B cell (primary cell): Measurements from ENCODE around the gene ESPNL. TPM values are rescaled to one million over a fixed set of nuclear protein-coding genes. Genes with fewer than 3 reads are reported as not detected.

ENCODE experiments used
- ATAC-seq: fragments of 200-7000 bp; cut with Tn5 transposase; one replicate; pipeline ENCODE4 v1.10.0; 2021; ENCODE audit warnings: low read depth, mild to moderate bottlenecking, moderate number of reproducible peaks, moderate library complexity
- CTCF ChIA-PET: fragments of 350-600 bp; sonication (Branson Sonifier 250); formaldehyde crosslinking; loops from one replicate; lab custom pipeline; 2021; ENCODE audit warnings: antibody characterized with exemption, inconsistent platforms; lab: Charles Lee
- POLR2A ChIA-PET: fragments of 350-600 bp; sonication (Branson Sonifier 250); formaldehyde crosslinking; loops from one replicate; lab custom pipeline; 2021; ENCODE audit warnings: antibody characterized with exemption; lab: Charles Lee
- DNase-seq: peaks from one replicate; pipeline ENCODE4 v3.0.0; 2013
- H2AFZ ChIP-seq: 2 replicates; pipeline ENCODE4 v1.6.1; 2012; ENCODE audit warnings: mild to moderate bottlenecking, low read depth, low read length; ENCODE audit not compliant: insufficient read depth, poor library complexity, severe bottlenecking
- H3K27ac ChIP-seq, 2 donors: 1 replicate in 1 of 2; 2 replicates in 1 of 2; pipeline ENCODE4 v1.5.1; 2012 to 2013; ENCODE audit warnings: low read length in 2 of 2, mild to moderate bottlenecking in 2 of 2, moderate library complexity in 1 of 2
- H3K27me3 ChIP-seq, 4 experiments: fragments of 200-600 bp in 1 of 4; sonication (generic) in 1 of 4; replicated peaks in 1 of 4; 1 replicate in 2 of 4; 2 replicates in 2 of 4; pipeline versions ENCODE4 v1.6.1 to v1.7.0; 2013 to 2016; ENCODE audit warnings: low read length in 3 of 4, mild to moderate bottlenecking in 2 of 4, mixed read lengths in 1 of 4, moderate library complexity in 1 of 4; ENCODE audit not compliant: insufficient read depth in 4 of 4, control insufficient read depth in 3 of 4; ENCODE audit errors: control extremely low read depth in 1 of 4
- H3K36me3 ChIP-seq, 2 experiments: replicated peaks in 1 of 2; 1 replicate in 1 of 2; 2 replicates in 1 of 2; pipeline versions ENCODE4 v1.6.1 to v1.7.1; 2013; ENCODE audit warnings: low read length in 1 of 2; ENCODE audit not compliant: insufficient read depth in 2 of 2, control insufficient read depth in 1 of 2; ENCODE audit errors: control extremely low read depth in 1 of 2, extremely low read depth in 1 of 2
- H3K4me1 ChIP-seq, 2 donors: fragments of 200-600 bp in 1 of 2; sonication (generic) in 1 of 2; 1 replicate in 1 of 2; 2 replicates in 1 of 2; pipeline versions ENCODE4 v1.5.1 to v1.6.1; 2013 to 2017; ENCODE audit warnings: low read length in 2 of 2; ENCODE audit not compliant: control insufficient read depth in 2 of 2, insufficient read depth in 2 of 2
- H3K4me2 ChIP-seq: replicated peaks from 2 replicates; pipeline ENCODE3; 2012; ENCODE audit warnings: mild to moderate bottlenecking, low read depth, low read length; ENCODE audit not compliant: poor library complexity, severe bottlenecking
- H3K4me3 ChIP-seq, 5 experiments: fragments of 200-600 bp in 1 of 5; sonication (generic) in 1 of 5; 1 replicate in 3 of 5; 2 replicates in 2 of 5; pipeline versions ENCODE4 v1.5.1 to v1.7.0; 2011 to 2016; ENCODE audit warnings: low read length in 4 of 5, mild to moderate bottlenecking in 4 of 5, low read depth in 2 of 5, control low read depth in 1 of 5, moderate library complexity in 1 of 5; ENCODE audit not compliant: insufficient read depth in 1 of 5; ENCODE audit errors: control extremely low read depth in 1 of 5, extremely low read depth in 1 of 5
- H3K79me2 ChIP-seq: fragments of 200-600 bp; sonication (generic); one replicate; pipeline ENCODE4 v1.6.0; 2016; ENCODE audit warnings: low read length; ENCODE audit not compliant: control insufficient read depth, insufficient read depth
- H3K9ac ChIP-seq: fragments of 200-600 bp; sonication (generic); 2 replicates; pipeline ENCODE4 v1.6.1; 2017; ENCODE audit warnings: mild to moderate bottlenecking, low read length, moderate library complexity
- H3K9me3 ChIP-seq, 3 donors: one replicate each; pipeline versions ENCODE4 v1.6.1 to v1.7.1; 2013; ENCODE audit warnings: low read length in 2 of 3; ENCODE audit not compliant: control insufficient read depth in 2 of 3, insufficient read depth in 1 of 3; ENCODE audit errors: control extremely low read depth in 1 of 3
- H4K20me1 ChIP-seq: 2 replicates; pipeline ENCODE4 v1.6.0; 2012; ENCODE audit warnings: mild to moderate bottlenecking, low read length; ENCODE audit not compliant: insufficient read depth, control insufficient read depth, poor library complexity, severe bottlenecking
- H3K27ac Mint-ChIP-seq: one replicate; pipeline ENCODE4 v1.8.0; 2021; ENCODE audit warnings: mixed read lengths
- H3K27me3 Mint-ChIP-seq: one replicate; pipeline ENCODE4 v1.8.0; 2021; ENCODE audit warnings: mixed read lengths
- H3K4me1 Mint-ChIP-seq: one replicate; pipeline ENCODE4 v1.8.0; 2021; ENCODE audit warnings: mixed read lengths
- H3K4me3 Mint-ChIP-seq: one replicate; pipeline ENCODE4 v1.8.0; 2021; ENCODE audit warnings: mixed read lengths
- H3K9me3 Mint-ChIP-seq: one replicate; pipeline ENCODE4 v1.8.0; 2022; ENCODE audit warnings: mixed read lengths; ENCODE audit not compliant: insufficient read depth
- CTCF ChIP-seq: fragments of 200-600 bp; IDR thresholded peaks from one replicate; pipeline ENCODE4 v1.8.0; 2022; ENCODE audit warnings: antibody characterized with exemption, mild to moderate bottlenecking
- EZH2 ChIP-seq: IDR thresholded peaks from 2 replicates; pipeline ENCODE4 v1.6.1; 2012; ENCODE audit warnings: borderline replicate concordance, low read depth, mild to moderate bottlenecking, moderate library complexity, low read length; ENCODE audit not compliant: insufficient read depth, poor library complexity, severe bottlenecking
- WGBS: methylation state at CpG from one replicate; pipeline ENCODE4 v1.1.5; 2013; ENCODE audit warnings: missing lambda C conversion rate; ENCODE audit not compliant: insufficient coverage; 5-methylcytosine and 5-hydroxymethylcytosine counted together
- intact Hi-C: fragments of 100-400 bp; cut with micrococcal nuclease; formaldehyde crosslinking; loops from one replicate; pipeline ENCODE4 v1.10.0; 2022
- polyA plus RNA-seq: library from polyadenylated mRNA; depleted of rRNA; stranded (reverse); fragments of >200 nt; gene quantifications from 2 replicates; pipeline ENCODE4 v1.2.3, GENCODE V29; 2012
- total RNA-seq, 2 donors: library from RNA; stranded (reverse); fragments of 120-200 nt in 1 of 2; gene quantifications; 1 replicate in 1 of 2; 2 replicates in 1 of 2; pipeline versions ENCODE4 v1.2.3 to v1.2.4, GENCODE V29; 2013 to 2022

Gene ESPNL
- total and polyA plus RNA-seq, 2 donors (not counting 1 experiment from before 2014, with no cell fraction given), result 1.6 to 2.5 TPM

- H3K27me3 ChIP-seq, result peaks cover 0 to 7% (median 1%) of the 10 kb centered on the region in 4 experiments
- ChIA-PET CTCF (interaction anchor here (1.2 kb wide), 1 partner anchor 212 kb away, joined by 3 read pairs; no protein-coding TSS in a partner anchor), POLR2A (no interaction called here)
- no peak for TF ChIP-seq EZH2
- no peak for TF ChIP-seq CTCF
- H3K9me3 ChIP-seq, result peaks cover 0 to 4% (median 0%) of the 10 kb centered on the region in 3 donors
- H3K36me3 ChIP-seq, result no peaks in the 10 kb centered on the region
- no peak overlapping the region for H3K4me3 Mint-ChIP-seq
- intact Hi-C loops, result no loop called here
- H3K9ac ChIP-seq, result no peak overlapping the region
- no peaks in the 10 kb centered on the region for H4K20me1 ChIP-seq
- no peak for ATAC-seq
- peaks cover 16 to 22% of the 10 kb centered on the region in 2 donors for H3K4me1 ChIP-seq
- no peak overlapping the region for H3K4me3 ChIP-seq
- H3K9me3 Mint-ChIP-seq, result no peaks in the 10 kb centered on the region
- no peak overlapping the region for H3K4me2 ChIP-seq
- no peak for DNase-seq
- H3K4me1 Mint-ChIP-seq, result peaks cover 10% of the 10 kb centered on the region
- H3K27me3 Mint-ChIP-seq, result no peaks in the 10 kb centered on the region
- H3K79me2 ChIP-seq, result no peaks in the 10 kb centered on the region
- H3K27ac ChIP-seq, result no peak overlapping the region
- no peak overlapping the region for H3K27ac Mint-ChIP-seq
- 94% methylated on average over 10 of the region's 15 CpGs for WGBS
- no peak overlapping the region for H2AFZ ChIP-seq
These were observed 35.5 kb downstream of the ESPNL start for GRCh38 chr2:238135601-238136150.

- Histone ChIP-seq H3K27me3 (peaks cover 0 to 7% (median 1%) of the 10 kb centered on the region in 4 experiments), H3K4me1 (peaks cover 16 to 26% of the 10 kb centered on the region in 2 donors), H3K36me3 (no peaks in the 10 kb centered on the region), H3K79me2 (no peaks in the 10 kb centered on the region), H3K4me2 (no peak overlapping the region), H2AFZ (no peak overlapping the region), H3K9me3 (peaks cover 0 to 4% (median 0%) of the 10 kb centered on the region in 3 donors), H3K9ac (no peak overlapping the region), H4K20me1 (no peaks in the 10 kb centered on the region), H3K27ac (no peak overlapping the region), H3K4me3 (no peak overlapping the region)
- DNase-seq (no peak), ATAC-seq (no peak)
- Mint-ChIP-seq H3K4me1 (peaks cover 12% of the 10 kb centered on the region), H3K9me3 (no peaks in the 10 kb centered on the region), H3K4me3 (no peak overlapping the region), H3K27me3 (no peaks in the 10 kb centered on the region), H3K27ac (no peak overlapping the region)
- intact Hi-C loops, result no loop called here
- WGBS, result 92% methylated on average over 14 of the region's 14 CpGs
- CTCF ChIA-PET, result no interaction called here
- POLR2A ChIA-PET, result no interaction called here
- TF ChIP-seq CTCF (no peak), EZH2 (no peak)
These were observed 36.8 kb downstream of the ESPNL start for GRCh38 chr2:238136820-238137537.
